Aorta (tissue), 5 donors: ENCODE data around the gene GALK2. TPM values are rescaled to one million over a fixed set of nuclear protein-coding genes. Genes with fewer than 3 reads are reported as not detected.

Experiments used
- ATAC-seq: fragments of 200-7000 bp; cut with Tn5 transposase; one replicate; pipeline ENCODE4 v1.9.1; 2022; ENCODE audit warnings: moderate library complexity; ENCODE audit not compliant: low FRiP score
- DNase-seq, 2 donors: peaks; one replicate each; pipeline ENCODE4 v3.0.0-alpha.2; 2020
- H3K27ac ChIP-seq, 2 donors: one replicate each; pipeline ENCODE4 v1.5.1; 2013; ENCODE audit warnings: low read length in 2 of 2, mild to moderate bottlenecking in 2 of 2, moderate library complexity in 2 of 2, control low read depth in 1 of 2, inconsistent platforms in 1 of 2, low read depth in 1 of 2
- H3K27me3 ChIP-seq, 2 donors: one replicate each; pipeline ENCODE4 v1.6.1; 2013; ENCODE audit warnings: control low read depth in 1 of 2, low read length in 1 of 2, mild to moderate bottlenecking in 1 of 2, moderate library complexity in 1 of 2; ENCODE audit not compliant: insufficient read depth in 2 of 2, control insufficient read depth in 1 of 2
- H3K36me3 ChIP-seq, 2 donors: one replicate each; pipeline ENCODE4 v1.6.1; 2013; ENCODE audit warnings: control low read depth in 1 of 2, low read length in 1 of 2, mild to moderate bottlenecking in 1 of 2; ENCODE audit not compliant: insufficient read depth in 2 of 2, control insufficient read depth in 1 of 2
- H3K4me1 ChIP-seq, 2 donors: one replicate each; pipeline ENCODE4 v1.6.1; 2013; ENCODE audit warnings: low read length in 2 of 2, control low read depth in 1 of 2, mild to moderate bottlenecking in 1 of 2, moderate library complexity in 1 of 2; ENCODE audit not compliant: insufficient read depth in 2 of 2, control insufficient read depth in 1 of 2
- H3K4me3 ChIP-seq, 2 donors: one replicate each; pipeline ENCODE4 v1.5.1; 2013; ENCODE audit warnings: low read length in 2 of 2, control low read depth in 1 of 2, mild to moderate bottlenecking in 1 of 2
- H3K9me3 ChIP-seq: one replicate; pipeline ENCODE4 v1.6.1; 2013; ENCODE audit warnings: mild to moderate bottlenecking, low read length; ENCODE audit not compliant: control insufficient read depth
- WGBS, 2 donors: extraction: QIAGEN DNeasy Blood & Tissue Kit; methylation state at CpG; one replicate each; pipeline ENCODE4 v1.1.7; 2013; 5-methylcytosine and 5-hydroxymethylcytosine counted together
- intact Hi-C, 2 donors: fragments of 100-400 bp; cut with DNase I; formaldehyde crosslinking; loops; one replicate each; pipeline versions ENCODE4 v1.14.2 to v1.15.0; 2022
- polyA plus RNA-seq, 2 donors: library from polyadenylated mRNA; stranded (reverse); fragments of 200-250 nt; gene quantifications; one replicate each; pipeline ENCODE4 v1.2.3, GENCODE V29; 2013
- total RNA-seq, 2 donors: library from RNA; stranded (reverse); fragmentation: NEBNext Ultra II Directional; extraction: Animal tissue kit (Norgen Biotek cat#: 25700); gene quantifications; one replicate each; pipeline ENCODE4 v1.2.1, GENCODE V29; 2021
- donor health status: healthy with polysubstance abuse.
- donor health status: Bipolar disorder and iron deficiency.
- donor health status: DM: no; HTN: no; CAD: no.
- donor health status: DM: no; HTN: no; CAD: no.
- donor health status: DM: yes; HTN: yes; CAD: no.

The GALK2 gene
- total and polyA plus RNA-seq, 4 donors, result 12.4 to 36.2 (median 22.0) TPM

DNA sequence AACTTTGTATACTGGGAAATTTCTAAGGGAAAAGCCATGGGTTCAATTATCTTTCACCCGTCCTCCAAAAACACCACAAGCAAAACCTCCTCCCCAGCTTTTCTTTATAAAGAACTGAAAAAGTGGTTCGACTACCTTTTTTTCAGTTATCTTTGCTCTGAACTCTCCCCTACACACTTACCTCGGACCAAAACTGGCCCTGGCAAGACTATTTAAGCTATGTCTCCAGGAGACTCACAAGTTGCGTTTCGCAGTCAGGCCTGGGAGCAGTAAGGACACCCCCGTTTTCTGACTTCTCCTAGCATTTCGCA is 15.3 kb upstream of the GALK2 start:
- no peaks in the 10 kb centered on the region for H3K27me3 ChIP-seq
- H3K4me1 ChIP-seq, result no peaks in the 10 kb centered on the region
- DNase-seq (no peak), ATAC-seq (no peak)
- peak overlapping the region; percentile 77 to 83 for H3K4me3 ChIP-seq
- no peaks in the 10 kb centered on the region for H3K36me3 ChIP-seq
- WGBS, 2 donors, result 0 to 1% methylated on average over 7 of the region's 7 CpGs
- H3K27ac ChIP-seq, result peak overlapping the region in 1 of 2 donors; percentile 87
- no peaks in the 10 kb centered on the region for H3K9me3 ChIP-seq
- intact Hi-C loops, result loop anchor here (2.0 to 5.0 kb wide), 2 partner anchors 107 to 466 kb away; partner anchors contain the start of genes DTWD1 (in 1 of the 2), FAM227B (in 1 of the 2) and SECISBP2L (in 1 of the 2)

DNA sequence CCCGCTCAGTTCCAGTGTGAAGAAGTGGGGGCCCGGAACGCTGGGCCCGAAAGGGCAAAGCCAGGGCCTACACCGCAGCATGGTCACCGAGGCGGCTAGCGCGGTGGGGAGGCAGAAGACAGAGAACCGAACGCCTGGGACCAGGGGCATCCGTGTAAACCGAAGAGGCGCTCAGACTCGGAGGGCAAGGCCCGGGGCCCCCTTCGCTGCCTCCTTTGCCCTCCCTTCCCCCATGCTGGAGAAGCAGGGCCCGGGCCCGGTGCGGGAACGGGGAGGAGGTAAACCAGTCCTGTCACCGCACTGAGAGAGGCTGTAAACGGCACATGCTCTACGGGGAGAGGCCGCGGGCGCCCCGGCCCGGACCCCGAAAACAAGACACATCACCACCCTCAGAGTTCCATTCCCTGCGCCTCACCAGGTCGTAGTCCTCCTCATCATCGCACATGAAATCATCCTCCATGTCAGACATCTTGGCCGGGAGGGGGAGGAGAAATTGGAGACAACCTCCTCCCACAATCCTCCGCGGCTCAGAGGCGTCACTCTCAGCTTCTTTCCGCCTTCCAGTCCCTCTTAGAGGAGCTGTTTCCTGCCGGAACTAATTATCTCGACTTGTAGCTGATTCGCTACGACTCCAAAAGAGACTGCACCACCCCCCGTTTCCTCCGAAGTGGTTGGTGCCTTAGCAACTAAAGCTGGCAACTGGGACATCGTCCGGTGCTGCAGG is 14.8 kb upstream of the GALK2 start, which contains the start of gene COPS2:
Gene COPS2 (minus strand): TSS at position 490 of the 724 bp plus-strand sequence. CDS start 21 bp downstream, at position 469.
- peak; percentile 94 to 95 for DNase-seq
- intact Hi-C loops, result loop anchor here (2.0 to 5.0 kb wide), 2 partner anchors 108 to 466 kb away; partner anchors contain the start of genes DTWD1 (in 1 of the 2), FAM227B (in 1 of the 2) and SECISBP2L (in 1 of the 2)
- ATAC-seq, result peak; percentile 99

GRCh38 chr15:49155834-49156627 is 14.0 kb upstream of the GALK2 start:
- Histone ChIP-seq H3K36me3 (no peaks in the 10 kb centered on the region), H3K9me3 (no peaks in the 10 kb centered on the region), H3K4me1 (no peaks in the 10 kb centered on the region), H3K4me3 (peak overlapping the region; percentile 91 to 97), H3K27ac (peak overlapping the region in 1 of 2 donors; percentile 62), H3K27me3 (no peaks in the 10 kb centered on the region)
- intact Hi-C loops, result loop anchor here (2.0 to 5.0 kb wide), 2 partner anchors 109 to 465 kb away; partner anchors contain the start of genes DTWD1 (in 1 of the 2), FAM227B (in 1 of the 2) and SECISBP2L (in 1 of the 2)
- no peak for ATAC-seq
- WGBS, 2 donors, result 0 to 1% methylated on average over 26 of the region's 26 CpGs
- DNase-seq, result peak in 1 of 2 donors; percentile 67

More for the DNA sequence above, 14.8 kb upstream of the GALK2 start, which contains the start of gene COPS2:
- peak within 1 kb of the TSS in 1 of 2 donors; percentile 87 for H3K27ac ChIP-seq
- H3K9me3 ChIP-seq, result no peaks in the 10 kb centered on the region
- no peaks in the 10 kb centered on the region for H3K36me3 ChIP-seq
- no peaks in the 10 kb centered on the region for H3K27me3 ChIP-seq
- H3K4me1 ChIP-seq, result no peaks in the 10 kb centered on the region
- H3K4me3 ChIP-seq, result peak within 1 kb of the TSS; percentile 91 to 97
- WGBS, 2 donors, result 0 to 1% methylated on average over 46 of the region's 46 CpGs

DNA sequence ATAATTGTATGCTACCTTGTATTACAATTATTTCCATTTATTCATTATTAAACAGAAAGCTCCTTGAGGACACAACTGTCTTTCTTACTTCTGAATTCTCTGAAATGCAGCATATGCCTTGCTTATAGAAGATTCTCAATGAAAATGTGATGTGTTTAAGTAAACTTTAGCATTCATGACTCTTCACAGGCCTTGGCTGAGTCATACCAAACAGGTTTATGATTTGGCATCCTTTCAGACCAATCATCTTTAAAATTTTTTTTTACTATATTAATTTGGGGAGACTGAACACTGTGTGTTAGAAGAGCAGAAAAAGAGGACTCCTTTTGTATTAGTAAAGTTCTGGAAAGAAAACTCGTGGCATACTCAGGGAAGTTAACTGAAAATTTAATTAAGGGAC is 6.4 kb upstream of the GALK2 start:
- H3K9me3 ChIP-seq, result no peaks in the 10 kb centered on the region
- DNase-seq (no peak), ATAC-seq (no peak)
- H3K27ac ChIP-seq, result no peak overlapping the region
- H3K4me1 ChIP-seq, result no peaks in the 10 kb centered on the region
- WGBS, 2 donors, result 83 to 89% methylated on average over 1 of the region's 1 CpG
- H3K36me3 ChIP-seq, result no peaks in the 10 kb centered on the region
- no peak overlapping the region for H3K4me3 ChIP-seq
- intact Hi-C loops, result no loop called here
- H3K27me3 ChIP-seq, result no peaks in the 10 kb centered on the region

DNA sequence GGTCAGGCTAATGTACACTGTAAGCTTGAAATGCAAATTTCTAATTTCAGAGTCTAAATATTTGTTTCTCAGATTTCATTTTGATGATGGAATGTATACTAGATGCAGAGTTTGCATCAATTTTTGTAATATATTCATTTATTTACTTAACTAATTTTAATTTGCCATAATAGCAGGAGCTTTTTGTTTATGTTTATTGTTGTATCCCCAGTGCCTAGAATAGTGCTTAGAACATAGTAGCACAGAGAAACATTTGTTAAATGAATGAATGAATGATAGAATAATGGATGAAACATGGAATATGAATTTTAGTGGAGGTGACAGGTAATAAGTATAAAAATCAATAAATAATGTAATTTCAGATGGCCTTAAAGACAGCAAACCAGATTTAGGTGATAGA is 5.2 kb upstream of the GALK2 start:
- DNase-seq (no peak), ATAC-seq (no peak)
- no peaks in the 10 kb centered on the region for H3K4me1 ChIP-seq
- no peaks in the 10 kb centered on the region for H3K9me3 ChIP-seq
- intact Hi-C loops, result no loop called here
- no peaks in the 10 kb centered on the region for H3K36me3 ChIP-seq
- no peak overlapping the region for H3K4me3 ChIP-seq
- no peak overlapping the region for H3K27ac ChIP-seq
- H3K27me3 ChIP-seq, result no peaks in the 10 kb centered on the region

DNA sequence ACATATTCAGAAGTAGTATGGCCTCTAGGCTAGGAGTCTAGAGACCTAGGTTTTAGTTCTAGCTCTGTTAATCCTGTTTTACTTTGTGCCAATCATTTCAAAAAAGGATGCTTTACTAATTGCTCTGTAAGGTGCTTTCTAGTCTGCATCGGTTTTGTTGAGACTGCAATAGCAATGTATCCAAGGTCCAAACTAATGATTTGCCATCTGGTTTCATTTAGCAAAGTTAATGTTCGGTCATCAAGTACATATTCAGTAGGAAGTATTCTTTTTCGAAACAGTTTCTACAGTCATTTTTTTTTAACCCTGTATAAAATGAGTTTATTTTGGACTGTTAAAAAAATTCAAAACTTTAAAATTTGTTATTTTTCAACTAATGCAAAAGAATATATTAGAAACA is 2.0 kb upstream of the GALK2 start:
- H3K27ac ChIP-seq, result no peak overlapping the region
- WGBS, 2 donors, result 73 to 74% methylated on average over 3 of the region's 3 CpGs

DNA sequence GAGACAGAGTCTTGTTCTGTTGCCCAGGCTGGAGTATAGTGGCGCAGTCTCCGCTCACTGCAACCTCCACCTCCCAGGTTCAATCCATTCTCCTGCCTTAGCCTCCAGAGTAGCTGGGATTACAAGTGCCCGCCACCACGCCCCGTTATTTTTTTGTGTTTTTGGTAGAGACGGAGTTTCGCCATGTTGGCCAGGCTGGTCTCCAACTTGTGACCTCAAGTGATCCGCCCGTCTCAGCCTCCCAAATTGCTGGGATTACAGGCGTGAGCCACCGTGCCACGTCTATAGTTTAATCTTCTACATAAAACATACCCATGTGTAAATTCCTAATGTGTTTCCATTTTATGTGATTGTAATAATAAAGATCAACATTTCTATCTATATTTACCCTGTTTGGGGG is 1.7 kb downstream of the GALK2 start:
- intact Hi-C loops, result no loop called here
- Histone ChIP-seq H3K27ac (no peak overlapping the region), H3K4me1 (no peaks in the 10 kb centered on the region), H3K4me3 (no peak overlapping the region), H3K36me3 (no peaks in the 10 kb centered on the region), H3K9me3 (no peaks in the 10 kb centered on the region), H3K27me3 (no peaks in the 10 kb centered on the region)
- ATAC-seq (no peak), DNase-seq (no peak)
- 98% methylated on average over 12 of the region's 12 CpGs for WGBS, 2 donors

More for the DNA sequence above, 2.0 kb upstream of the GALK2 start:
- DNase-seq (no peak), ATAC-seq (no peak)
- no peaks in the 10 kb centered on the region for H3K27me3 ChIP-seq
- no peak overlapping the region for H3K4me3 ChIP-seq
- no peaks in the 10 kb centered on the region for H3K4me1 ChIP-seq
- H3K36me3 ChIP-seq, result no peaks in the 10 kb centered on the region
- intact Hi-C loops, result no loop called here
- no peaks in the 10 kb centered on the region for H3K9me3 ChIP-seq

GRCh38 chr15:49174902-49175301 is 4.9 kb downstream of the GALK2 start:
- Histone ChIP-seq H3K9me3 (no peaks in the 10 kb centered on the region), H3K27me3 (no peaks in the 10 kb centered on the region), H3K27ac (no peak overlapping the region), H3K4me3 (no peak overlapping the region), H3K36me3 (no peaks in the 10 kb centered on the region), H3K4me1 (no peaks in the 10 kb centered on the region)
- intact Hi-C loops, result no loop called here
- DNase-seq (no peak), ATAC-seq (no peak)
- 95 to 96% methylated on average over 3 of the region's 3 CpGs for WGBS, 2 donors
